Head of caudate nucleus (tissue), 42 donors: Measurements from ENCODE around the gene NPVF.

Experiments used
- DNase-seq, 42 donors: peaks; one replicate each; pipeline versions ENCODE4 v3.0.0 to v3.0.0-alpha.2; 2020 to 2021; ENCODE audit warnings: mixed read lengths in 7 of 42
- intact Hi-C: fragments of 100-400 bp; cut with DNase I; formaldehyde crosslinking; loops from one replicate; pipeline ENCODE4 v1.15.0; 2022

The NPVF gene

DNA sequence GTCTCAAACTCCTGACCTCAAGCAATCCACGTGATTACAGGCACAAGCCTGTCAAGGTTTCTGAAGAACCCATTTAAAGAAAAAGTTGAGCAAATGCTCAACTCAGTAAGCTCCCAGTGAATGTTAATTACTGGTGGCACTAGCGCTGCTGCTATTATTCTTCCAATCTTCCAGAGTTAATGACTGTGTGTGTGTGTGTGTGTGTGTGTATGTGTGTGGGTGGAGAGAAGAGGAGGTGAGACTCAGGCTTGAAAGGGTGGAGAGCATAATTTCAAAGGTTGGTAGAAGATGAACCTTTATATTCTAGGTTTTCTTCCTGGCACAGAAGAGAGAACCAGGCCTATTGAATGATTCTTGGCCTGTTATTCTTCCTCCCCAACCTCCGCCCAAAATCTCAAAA lies 11.6 kb upstream of the NPVF start:
- DNase-seq: no peak
- intact Hi-C loops: no loop called here

DNA sequence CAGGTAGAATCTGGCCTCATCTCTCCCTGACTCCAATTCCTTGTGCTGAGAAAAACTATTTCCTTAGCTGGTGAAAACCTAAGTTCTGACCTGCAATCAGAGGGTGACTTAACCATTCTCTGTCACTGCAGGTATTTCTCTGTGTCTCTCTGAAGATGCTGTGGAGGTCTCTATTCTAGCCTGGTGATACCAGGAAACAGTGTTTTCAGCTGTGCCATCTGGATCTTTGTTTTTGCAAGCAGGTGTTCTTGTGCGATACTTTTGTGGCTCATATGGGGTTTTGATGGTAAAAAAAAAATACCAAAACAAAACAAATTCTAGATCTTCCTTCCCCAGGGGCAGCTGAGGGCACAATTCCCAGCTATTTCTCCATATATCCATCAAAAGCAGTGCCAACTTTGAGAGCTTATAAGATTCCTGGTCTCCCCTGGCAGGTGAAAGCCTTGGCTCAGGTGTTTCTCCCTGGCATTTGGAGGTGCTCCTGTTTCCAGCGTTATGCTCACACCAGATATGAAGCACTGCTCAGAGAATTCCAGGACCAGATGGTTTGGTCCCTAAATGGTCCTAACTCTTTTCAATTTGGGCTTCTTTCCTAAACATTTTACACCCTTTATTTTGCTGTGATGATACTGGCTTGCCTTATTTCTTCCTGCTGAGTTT lies 9.9 kb upstream of the NPVF start:
- DNase-seq: no peak
- intact Hi-C loops: no loop called here

DNA sequence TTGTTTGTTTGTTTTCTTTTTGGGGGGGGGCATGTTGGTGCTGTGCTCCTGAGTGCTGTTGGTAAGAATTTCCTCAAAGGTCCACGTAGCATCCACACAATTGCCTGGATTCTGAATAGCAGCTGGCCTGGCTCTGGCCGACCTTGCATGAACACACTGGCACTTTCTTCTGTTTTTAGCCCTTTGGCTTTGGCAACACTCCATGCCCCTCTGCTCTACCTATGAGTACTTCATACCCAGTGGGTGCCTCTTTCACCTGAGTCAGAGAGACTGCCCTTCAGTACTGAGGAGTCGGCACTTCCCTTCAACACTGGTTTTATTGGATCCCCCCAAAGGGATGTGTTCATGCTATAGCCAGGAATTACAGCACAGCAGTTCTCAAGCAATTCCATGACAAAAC lies 7.2 kb upstream of the NPVF start:
- DNase-seq: no peak
- intact Hi-C loops: no loop called here

DNA sequence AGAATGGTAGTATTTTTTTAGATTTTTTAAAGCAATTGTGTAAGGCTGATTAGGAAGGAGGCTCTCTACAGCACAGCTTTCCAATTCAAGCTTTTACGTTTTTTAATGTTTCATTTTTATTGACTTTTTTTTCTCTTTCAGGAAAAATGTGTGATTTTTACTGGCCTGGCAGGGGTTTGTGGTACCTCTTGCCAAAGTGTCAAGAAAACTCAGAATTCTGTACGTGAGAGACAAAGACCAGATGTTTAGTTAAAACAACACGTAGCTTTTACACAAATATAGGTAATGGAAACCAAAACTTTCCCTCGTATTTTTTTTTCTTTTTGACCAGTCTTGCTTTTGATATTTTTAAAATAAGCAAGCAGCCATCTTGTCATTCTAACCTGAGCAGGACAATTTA lies 6.0 kb upstream of the NPVF start:
- no peak for DNase-seq
- intact Hi-C loops: no loop called here

DNA sequence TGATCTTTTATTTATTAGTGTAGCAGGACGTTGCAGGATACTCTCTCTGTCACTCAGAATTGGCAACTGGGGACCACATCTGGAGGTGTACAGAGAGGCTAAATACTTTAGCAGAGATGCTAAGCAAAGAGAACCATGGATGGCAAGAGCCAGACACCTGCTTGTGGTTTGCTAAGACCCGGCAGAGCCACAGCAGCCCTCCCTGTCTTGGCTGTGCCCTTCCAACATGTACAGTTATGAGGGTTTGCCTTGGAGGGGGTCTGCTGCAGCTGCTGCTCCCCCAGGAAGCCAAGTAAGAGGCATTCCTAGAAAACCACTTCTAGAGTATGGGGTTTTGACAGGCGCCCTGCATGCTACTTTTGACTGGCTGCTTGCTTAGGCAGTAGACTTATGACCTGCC lies 5.1 kb downstream of the NPVF start:
- DNase-seq: no peak
- intact Hi-C loops: no loop called here

DNA sequence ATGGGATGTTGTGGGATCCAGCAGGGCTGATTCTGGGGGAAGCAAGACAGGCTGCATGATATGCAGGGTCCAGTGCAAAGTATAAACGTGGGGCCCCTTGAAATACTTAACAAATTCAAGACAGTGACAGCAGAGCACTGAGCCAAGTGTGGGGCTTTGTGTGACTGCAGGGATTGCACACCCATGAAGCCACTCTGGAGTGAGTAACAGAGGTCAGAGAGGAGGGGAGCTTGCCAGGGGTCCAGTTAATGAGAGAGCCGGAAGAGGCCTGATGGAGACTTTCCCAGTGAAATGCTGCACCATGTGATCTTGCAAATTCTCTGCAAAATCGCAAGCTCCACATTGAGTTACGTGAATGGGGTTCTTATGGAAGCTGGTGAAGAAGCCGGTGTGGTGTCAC lies 5.6 kb downstream of the NPVF start:
- intact Hi-C loops: no loop called here
- no peak for DNase-seq

DNA sequence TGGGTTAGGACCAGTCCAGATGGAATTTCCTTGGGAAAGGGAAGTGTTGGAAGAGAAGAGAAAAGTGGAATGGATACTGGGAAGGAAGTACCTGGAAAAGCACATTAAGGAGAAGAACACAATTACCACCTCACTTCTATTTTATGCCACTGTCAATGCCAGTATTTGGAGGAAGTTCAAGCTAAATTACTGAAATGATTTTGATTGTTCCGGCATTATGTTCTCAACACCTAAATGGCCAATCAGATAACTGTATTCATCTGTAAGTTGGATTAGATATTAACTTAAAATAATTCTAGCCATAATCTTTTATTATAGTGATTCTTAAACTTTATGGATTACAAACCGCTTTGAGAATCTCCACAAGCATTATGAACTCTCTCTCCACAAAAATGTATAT lies 7.3 kb downstream of the NPVF start:
- intact Hi-C loops: no loop called here
- no peak for DNase-seq

DNA sequence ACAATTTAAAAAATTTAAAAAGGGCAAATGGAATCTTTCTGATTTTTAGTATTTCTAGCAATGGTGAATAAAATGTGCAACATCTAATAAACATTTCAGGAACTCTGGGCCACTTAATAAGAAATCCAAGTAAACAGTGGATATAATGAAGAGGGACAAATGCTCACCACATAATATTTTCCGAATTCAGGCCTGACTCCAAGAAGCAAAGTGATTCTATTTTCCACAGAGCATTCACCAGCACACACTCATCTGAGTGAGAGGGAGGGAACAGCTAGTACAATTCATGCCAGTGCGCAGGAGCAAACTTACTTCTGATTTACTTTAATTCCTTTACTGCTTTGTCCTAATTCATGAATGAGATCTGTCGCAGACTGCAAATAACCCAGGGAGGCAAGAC lies 10.1 kb downstream of the NPVF start:
- no peak for DNase-seq
- intact Hi-C loops: no loop called here

DNA sequence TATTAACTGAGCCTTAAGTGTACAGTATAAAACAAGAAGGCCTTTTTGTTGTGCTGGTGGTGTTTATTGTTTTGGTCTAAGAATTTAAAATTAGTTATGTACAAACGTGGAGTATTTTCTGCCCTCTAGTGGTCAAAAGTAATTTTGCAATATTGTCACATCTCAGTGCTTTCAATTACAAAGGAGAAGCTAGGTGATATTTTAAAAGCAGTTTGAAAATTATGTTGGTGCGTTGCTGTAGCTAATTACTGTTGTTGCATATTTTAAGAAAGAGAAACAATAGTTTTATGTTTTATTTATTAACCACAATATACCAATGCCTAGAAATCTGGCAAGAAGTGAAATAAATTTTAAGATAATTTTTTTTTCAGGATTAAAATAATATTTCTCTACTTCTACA lies 11.4 kb downstream of the NPVF start:
- intact Hi-C loops: no loop called here
- peak in 2 of 42 donors; percentile 4 to 20 for DNase-seq

DNA sequence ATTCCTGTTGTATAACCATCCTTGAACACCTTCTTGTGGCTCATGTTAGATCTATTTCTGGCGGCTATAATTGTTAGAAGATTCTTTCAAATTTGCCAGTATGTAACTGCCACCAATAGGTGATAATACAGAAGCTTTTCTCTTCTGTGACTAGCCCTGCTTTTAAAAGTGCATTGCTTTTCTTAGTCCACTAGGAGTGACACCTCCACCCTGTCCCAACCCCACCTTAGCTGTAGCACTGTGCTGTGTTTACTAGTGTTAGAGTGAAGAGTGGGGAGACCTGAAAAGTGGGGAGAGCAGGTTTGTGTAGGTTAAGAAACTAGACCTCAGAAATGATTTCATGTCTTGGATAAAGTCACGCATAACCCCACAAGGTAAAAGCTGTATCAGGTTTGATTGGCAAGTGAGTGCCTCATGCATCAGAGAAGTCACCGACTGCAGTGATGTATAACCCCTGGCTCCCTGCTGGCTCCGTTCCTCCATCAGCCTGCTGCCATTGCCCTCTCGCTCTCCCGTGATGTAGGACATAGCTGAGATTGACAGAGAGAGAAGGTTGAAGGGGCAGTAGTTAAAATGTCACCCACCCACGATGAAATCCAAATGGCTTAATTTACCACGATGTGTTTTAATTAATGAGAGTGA lies 12.5 kb downstream of the NPVF start:
- intact Hi-C loops: no loop called here
- DNase-seq: no peak

DNA sequence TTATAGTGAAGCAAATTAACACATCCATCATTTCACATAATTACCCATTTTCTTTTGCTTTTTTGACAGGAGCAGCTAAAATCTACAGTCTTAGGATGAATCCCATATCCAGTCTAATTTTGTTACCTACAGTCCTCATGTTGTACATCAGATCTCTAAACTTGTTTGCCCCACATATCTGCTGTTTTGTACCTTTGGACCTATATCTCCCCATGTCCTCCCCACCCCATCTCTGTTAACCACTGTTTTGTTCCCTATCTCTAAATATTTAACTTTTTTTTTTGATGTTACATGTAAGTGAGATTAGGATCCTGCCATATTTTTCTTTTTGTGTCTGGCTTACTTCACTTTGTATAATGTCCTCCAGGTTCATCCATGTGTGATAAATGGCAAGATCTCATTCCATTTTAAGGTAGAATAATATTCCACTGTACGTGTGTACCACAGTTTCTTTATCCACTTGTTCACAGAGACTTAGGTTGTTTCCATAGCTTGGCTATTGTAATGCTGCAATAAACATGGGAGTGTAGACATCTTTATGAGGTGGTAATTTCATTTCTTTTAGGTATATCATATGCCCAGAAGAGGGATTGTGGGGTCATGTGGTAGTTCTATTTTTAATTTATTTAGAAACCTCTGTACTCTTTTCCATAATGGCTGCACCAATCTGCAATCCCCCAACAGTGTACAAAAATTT lies 19.6 kb downstream of the NPVF start:
- intact Hi-C loops: no loop called here
- DNase-seq: no peak

DNA sequence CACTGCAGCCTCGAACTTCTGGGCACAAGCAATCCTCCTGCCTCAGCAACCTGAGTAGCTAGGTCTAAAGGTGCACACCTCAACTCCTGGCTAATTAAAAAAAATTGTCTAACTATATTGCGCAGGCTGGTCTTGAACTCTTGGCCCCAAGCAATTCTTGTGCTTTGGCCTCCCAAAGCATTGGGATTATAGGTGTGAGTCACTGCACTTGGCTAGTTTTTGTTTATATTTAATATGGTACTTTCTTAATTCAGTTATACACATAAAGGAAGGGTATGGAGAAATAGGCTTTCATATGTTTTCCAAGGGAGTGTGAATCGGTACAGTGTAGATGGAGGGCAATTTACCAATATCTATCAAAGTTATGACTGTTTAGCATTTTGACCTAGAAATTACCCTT lies 20.4 kb downstream of the NPVF start:
- intact Hi-C loops: no loop called here
- DNase-seq: no peak

DNA sequence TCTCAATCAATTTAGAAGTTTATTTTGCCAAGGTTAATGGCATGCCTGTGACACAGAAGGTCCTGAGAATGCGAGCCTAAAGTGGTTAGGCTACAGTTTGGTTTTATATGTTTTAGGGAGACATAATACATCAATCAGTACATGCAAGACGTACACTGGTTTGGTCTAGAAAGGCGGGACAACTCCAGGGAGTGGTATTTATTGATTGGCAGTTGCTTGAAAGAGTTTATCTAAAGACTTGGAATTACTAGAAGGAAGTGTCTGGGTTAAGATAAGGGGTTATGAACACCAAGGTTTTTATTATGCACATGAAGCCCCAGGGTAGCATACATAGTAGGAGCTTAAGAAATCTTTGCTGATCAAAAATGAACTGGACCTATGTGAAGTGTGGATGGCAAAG lies 21.5 kb downstream of the NPVF start:
- intact Hi-C loops: no loop called here
- DNase-seq: no peak

DNA sequence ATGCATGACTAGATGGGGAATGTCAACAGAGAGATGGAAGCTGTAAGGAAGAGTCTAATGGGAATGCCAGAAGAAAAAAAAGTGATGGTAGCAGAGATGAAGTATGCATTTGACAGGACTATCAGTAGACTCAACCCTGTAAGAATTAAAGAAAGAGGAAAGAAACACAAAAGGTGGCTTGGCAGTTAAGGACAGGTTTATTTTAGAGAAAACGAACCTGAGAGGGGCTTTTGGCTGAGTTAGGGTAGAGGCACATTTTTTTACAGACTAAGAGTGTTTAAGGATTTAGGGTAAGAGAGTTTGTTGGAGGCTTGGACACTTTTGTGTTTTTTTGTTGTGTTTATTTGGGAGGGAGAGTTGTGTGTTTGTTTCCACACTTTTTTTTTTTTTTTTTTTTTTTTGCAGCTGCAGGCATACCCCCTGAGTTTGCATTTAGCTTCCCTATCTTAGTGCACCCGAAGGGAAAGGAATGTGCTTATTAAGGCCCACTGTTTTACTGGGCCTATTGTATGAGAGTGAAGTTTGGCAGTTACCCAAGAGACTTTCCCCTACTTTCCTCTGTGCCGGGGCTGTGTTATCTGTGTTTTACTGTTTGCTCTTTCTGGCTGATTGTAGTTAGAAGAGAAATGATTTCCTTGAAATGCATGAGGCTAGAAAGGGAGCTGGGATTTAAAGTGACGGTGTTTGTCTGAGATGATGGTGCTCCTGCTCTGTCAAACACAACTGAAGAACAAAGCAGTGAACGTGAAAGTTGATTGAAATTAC lies 32.0 kb downstream of the NPVF start:
- intact Hi-C loops: no loop called here
- no peak for DNase-seq

DNA sequence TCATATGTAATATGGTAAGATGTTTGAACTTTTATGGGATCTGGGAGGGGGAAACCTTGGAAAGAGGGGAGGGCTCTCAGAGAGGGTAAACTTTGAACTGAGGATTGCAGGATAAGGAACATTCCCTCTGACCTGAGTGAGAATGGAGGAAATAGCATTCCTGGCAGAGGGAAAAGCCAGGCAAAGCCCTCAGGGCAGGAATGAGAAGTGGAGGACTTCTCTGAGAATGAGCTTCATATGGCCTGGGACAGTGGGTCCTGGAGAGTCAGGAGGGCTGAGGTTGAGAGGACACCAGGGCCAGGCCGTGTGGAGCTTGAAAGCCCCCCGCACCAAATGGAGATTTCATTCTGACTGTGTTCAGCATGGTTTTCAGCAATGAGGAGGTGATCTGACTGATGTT lies 34.2 kb downstream of the NPVF start:
- intact Hi-C loops: no loop called here
- no peak for DNase-seq

DNA sequence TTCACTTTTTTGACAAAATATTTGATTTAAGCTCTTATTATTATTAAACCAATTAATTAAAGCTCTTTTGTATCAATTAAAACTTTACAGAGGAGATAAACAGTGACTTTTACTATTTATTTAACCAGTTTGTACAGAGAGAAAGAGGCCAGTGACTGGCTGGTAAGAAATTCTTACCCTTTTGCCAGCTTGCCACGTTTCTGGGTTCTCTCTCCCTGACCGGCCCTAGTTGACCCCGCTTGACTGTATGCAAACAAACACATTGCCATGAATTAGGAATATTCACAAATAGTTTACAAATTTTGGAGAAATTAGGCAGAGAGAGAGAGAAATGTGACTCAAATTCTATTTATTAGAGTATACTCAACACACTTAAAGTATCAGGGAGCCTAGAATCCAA lies 36.2 kb downstream of the NPVF start:
- DNase-seq: no peak
- intact Hi-C loops: no loop called here

DNA sequence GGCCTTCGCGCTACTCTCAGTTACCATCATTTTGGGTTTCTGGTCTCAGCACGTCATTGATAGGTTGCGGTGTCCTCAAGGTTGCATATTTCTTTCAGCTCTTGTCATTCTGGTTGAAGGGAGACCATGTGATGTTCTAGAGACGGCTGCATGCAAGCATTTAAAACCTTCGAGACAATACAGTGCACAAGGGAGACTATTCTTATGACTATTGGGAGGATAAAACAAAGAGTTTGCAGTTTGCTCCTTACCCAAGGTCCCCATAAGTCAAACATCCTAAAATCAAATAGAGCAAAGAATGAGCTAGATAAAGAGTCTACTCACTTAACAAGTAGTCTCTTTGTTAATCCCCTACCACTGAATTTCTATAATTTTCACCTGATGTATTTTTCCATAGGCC lies 39.1 kb downstream of the NPVF start:
- intact Hi-C loops: no loop called here
- DNase-seq: no peak

DNA sequence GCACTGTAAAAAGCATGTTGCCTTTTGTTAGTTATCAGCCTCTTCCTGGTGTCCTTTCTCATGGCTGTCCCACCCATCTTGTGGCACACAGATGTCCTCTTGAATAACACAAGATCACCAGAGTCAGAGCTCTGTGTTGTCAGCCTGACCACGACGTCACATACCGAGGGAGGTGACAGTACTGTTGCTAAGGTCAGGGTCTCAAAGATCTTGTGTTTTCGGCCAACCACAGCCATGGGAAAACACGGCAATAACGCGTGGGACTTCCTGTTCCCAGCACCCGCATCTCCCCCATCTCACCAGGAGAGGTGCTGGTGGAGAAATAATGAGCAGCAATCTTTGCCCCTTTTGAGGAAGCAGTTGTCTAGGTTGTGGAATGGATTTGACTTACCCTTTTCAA lies 40.4 kb downstream of the NPVF start:
- intact Hi-C loops: no loop called here
- no peak for DNase-seq

DNA sequence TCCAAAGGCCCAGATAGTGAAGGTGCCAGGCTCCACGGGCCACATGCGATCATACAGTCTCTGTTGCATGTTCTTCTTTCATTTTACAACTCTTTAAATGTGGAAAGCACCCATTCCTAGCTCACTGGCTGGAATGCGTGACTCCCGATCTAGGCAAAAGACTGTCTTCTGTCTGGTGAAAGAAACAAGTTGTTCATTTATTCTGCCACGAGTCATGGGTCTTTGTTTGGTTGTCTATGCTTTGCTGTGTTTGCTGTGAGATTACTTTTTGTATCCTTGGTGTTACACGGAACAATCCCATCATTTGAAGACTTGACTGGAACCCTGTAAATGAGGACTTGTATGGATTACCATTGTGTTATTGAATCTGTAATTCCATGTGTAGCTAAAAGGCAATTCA lies 41.9 kb downstream of the NPVF start:
- intact Hi-C loops: no loop called here
- DNase-seq: peak in 2 of 42 donors; percentile 2 to 40

DNA sequence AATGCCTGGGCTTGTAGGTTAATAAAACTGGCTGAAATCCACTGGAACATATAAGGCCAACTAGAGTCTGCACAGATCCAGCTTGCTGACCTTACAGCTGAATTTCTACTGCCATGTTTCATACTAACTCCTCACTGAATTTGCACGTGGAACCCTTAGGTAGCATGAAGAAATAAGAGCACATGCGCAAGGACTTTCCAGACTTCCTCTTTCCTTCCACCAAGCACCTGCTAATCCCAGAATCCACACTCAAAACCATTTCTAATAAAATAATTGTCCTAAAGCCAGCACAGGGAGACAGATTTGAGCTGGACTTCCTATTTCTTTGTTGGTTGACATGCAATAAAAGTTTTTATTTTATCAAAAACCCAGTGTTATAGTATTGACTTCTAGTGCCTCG lies 46.8 kb downstream of the NPVF start:
- no peak for DNase-seq
- intact Hi-C loops: no loop called here
